ENCODE measurements around the gene TPTE2. TPM values are rescaled to one million over a fixed set of nuclear protein-coding genes. Genes with fewer than 3 reads are reported as not detected.
A peak's percentile ranks its signal among the peaks of the same experiment; 100 is the strongest.
"Not testable (repeated sequence)": the region's sequence is repeated elsewhere in the genome, so short reads cannot be mapped to it uniquely, and the experiment has no call there.

The TPTE2 gene
- total RNA-seq, 2 donors from 2014 or later: 0.19 TPM; not detected in 1

- intact Hi-C loops (cut with DNase I): no loop called here
- DNase-seq (ENCODE audit: low spot score): peak; percentile 62
Measured at GRCh38 chr13:19573120-19573716, 11.9 kb upstream of the TPTE2 start.

GRCh38 chr13:19572280-19572679 is 10.9 kb upstream of the TPTE2 start:
- no peak for DNase-seq (ENCODE audit: low spot score)
- intact Hi-C loops (cut with DNase I): no loop called here

GRCh38 chr13:19567820-19568534 is 6.6 kb upstream of the TPTE2 start:
- no peak for DNase-seq (ENCODE audit: low spot score)
- intact Hi-C loops (cut with DNase I): no loop called here

- peak; percentile 34 for DNase-seq (ENCODE audit: low spot score)
- intact Hi-C loops (cut with DNase I): no loop called here
Measured at GRCh38 chr13:19561585-19561984, 253 bp upstream of the TPTE2 start.

- intact Hi-C loops (cut with DNase I): not testable (repeated sequence)
Measured at GRCh38 chr13:19560672-19561071, 660 bp downstream of the TPTE2 start.

GRCh38 chr13:19559739-19560138 is 1.6 kb downstream of the TPTE2 start:
- DNase-seq (ENCODE audit: low spot score); intact Hi-C loops (cut with DNase I): not testable (repeated sequence)

More at GRCh38 chr13:19560672-19561071, 660 bp downstream of the TPTE2 start:
- not testable (repeated sequence) for DNase-seq (ENCODE audit: low spot score)

- intact Hi-C loops (cut with DNase I); DNase-seq (ENCODE audit: low spot score): not testable (repeated sequence)
Measured at GRCh38 chr13:19557287-19557686, 4.0 kb downstream of the TPTE2 start.

- not testable (repeated sequence) for DNase-seq (ENCODE audit: low spot score)
Measured at GRCh38 chr13:19549245-19549644, 12.1 kb downstream of the TPTE2 start.

GRCh38 chr13:19525634-19526033 is 35.7 kb downstream of the TPTE2 start:
- DNase-seq (ENCODE audit: low spot score); intact Hi-C loops (cut with DNase I): not testable (repeated sequence)

More at GRCh38 chr13:19549245-19549644, 12.1 kb downstream of the TPTE2 start:
- intact Hi-C loops (cut with DNase I): not testable (repeated sequence)

GRCh38 chr13:19519049-19519448 is 42.3 kb downstream of the TPTE2 start:
- intact Hi-C loops (cut with DNase I): no loop called here

GRCh38 chr13:19507623-19508022 is 53.7 kb downstream of the TPTE2 start:
- DNase-seq (ENCODE audit: low spot score); intact Hi-C loops (cut with DNase I): not testable (repeated sequence)

More at GRCh38 chr13:19519049-19519448, 42.3 kb downstream of the TPTE2 start:
- DNase-seq (ENCODE audit: low spot score): no peak

GRCh38 chr13:19460126-19460525 is 101.2 kb downstream of the TPTE2 start:
- intact Hi-C loops (cut with DNase I); DNase-seq (ENCODE audit: low spot score): not testable (repeated sequence)

GRCh38 chr13:19439056-19439686 is 122.2 kb downstream of the TPTE2 start:
- DNase-seq (ENCODE audit: low spot score); intact Hi-C loops (cut with DNase I): not testable (repeated sequence)

- intact Hi-C loops (cut with DNase I); DNase-seq (ENCODE audit: low spot score): not testable (repeated sequence)
Measured at GRCh38 chr13:19437780-19438179, 123.6 kb downstream of the TPTE2 start.

- intact Hi-C loops (cut with DNase I); DNase-seq (ENCODE audit: low spot score): not testable (repeated sequence)
Measured at GRCh38 chr13:19422236-19422635, 139.1 kb downstream of the TPTE2 start.

GRCh38 chr13:19412494-19412893 is 148.8 kb downstream of the TPTE2 start:
- intact Hi-C loops (cut with DNase I): not testable (repeated sequence)

GRCh38 chr13:19382746-19383511 is 178.4 kb downstream of the TPTE2 start:
- DNase-seq (ENCODE audit: low spot score); intact Hi-C loops (cut with DNase I): not testable (repeated sequence)

More at GRCh38 chr13:19412494-19412893, 148.8 kb downstream of the TPTE2 start:
- not testable (repeated sequence) for DNase-seq (ENCODE audit: low spot score)

GRCh38 chr13:19382111-19382510 is 179.2 kb downstream of the TPTE2 start:
- intact Hi-C loops (cut with DNase I): no loop called here
- DNase-seq (ENCODE audit: low spot score): no peak

All from posterior vena cava (tissue), 2 donors.